PC-9 (cell line): ENCODE data around the gene CBY1. TPM values are rescaled to one million over a fixed set of nuclear protein-coding genes. Genes with fewer than 3 reads are reported as not detected.

ENCODE experiments used
- BruUV-seq: library from RNA; stranded (reverse); fragments of 400-500 nt; replicated peaks from 2 replicates; lab custom pipeline; 2021; lab: Mats Ljungman, UMichigan
- CTCF ChIA-PET: fragments of 300-600 bp; sonication (Branson Sonifier 250); formaldehyde crosslinking; loops from one replicate; lab custom pipeline; 2022; ENCODE audit warnings: antibody characterized with exemption; lab: Charles Lee
- POLR2A ChIA-PET: fragments of 300-600 bp; sonication (Branson Sonifier 250); formaldehyde crosslinking; loops from one replicate; lab custom pipeline; 2022; ENCODE audit warnings: antibody characterized with exemption; ENCODE audit not compliant: unreplicated experiment; lab: Charles Lee
- DNase-seq, 2 experiments: peaks; one replicate each; pipeline versions ENCODE4 v3.0.0 to v3.0.0-alpha.2; 2015 to 2022; ENCODE audit warnings: mixed read lengths in 1 of 2
- H2AFZ ChIP-seq: fragments of 200-600 bp; sonication (generic); 2 replicates; pipeline ENCODE4 v1.8.1; 2017; ENCODE audit warnings: antibody characterized with exemption
- H3F3A ChIP-seq: fragments of 200-600 bp; sonication (generic); 2 replicates; pipeline ENCODE4 v1.8.1; 2017; ENCODE audit warnings: antibody characterized with exemption, mild to moderate bottlenecking, low read depth; ENCODE audit not compliant: insufficient read depth
- H3K27ac ChIP-seq: fragments of 200-600 bp; sonication (generic); 2 replicates; pipeline ENCODE4 v1.6.1; 2016; ENCODE audit warnings: mixed run types
- H3K27me3 ChIP-seq: fragments of 200-600 bp; sonication (generic); 2 replicates; pipeline ENCODE4 v1.6.1; 2016; ENCODE audit warnings: low read depth, mixed run types; ENCODE audit not compliant: insufficient read depth
- H3K36me3 ChIP-seq: fragments of 200-600 bp; sonication (generic); 2 replicates; pipeline ENCODE4 v1.6.1; 2016; ENCODE audit warnings: low read depth, mixed run types
- H3K4me1 ChIP-seq: fragments of 200-600 bp; sonication (generic); replicated peaks from 2 replicates; pipeline ENCODE4 v1.6.1; 2016; ENCODE audit warnings: mixed run types; ENCODE audit not compliant: insufficient read depth
- H3K4me2 ChIP-seq: fragments of 200-600 bp; sonication (generic); 2 replicates; pipeline ENCODE4 v1.6.1; 2017; ENCODE audit warnings: mixed run types
- H3K4me3 ChIP-seq: fragments of 200-600 bp; sonication (generic); 2 replicates; pipeline ENCODE4 v1.6.1; 2016; ENCODE audit warnings: mixed run types
- H3K79me2 ChIP-seq: fragments of 200-600 bp; sonication (generic); 2 replicates; pipeline ENCODE4 v1.6.1; 2017; ENCODE audit warnings: low read depth, mixed run types
- H3K9me2 ChIP-seq: fragments of 200-600 bp; sonication (generic); 2 replicates; pipeline ENCODE4 v1.8.1; 2017; ENCODE audit warnings: mild to moderate bottlenecking; ENCODE audit not compliant: insufficient read depth
- H3K9me3 ChIP-seq: fragments of 200-600 bp; sonication (generic); 2 replicates; pipeline ENCODE4 v1.8.1; 2016; ENCODE audit warnings: low read depth; ENCODE audit not compliant: insufficient read depth
- H4K20me1 ChIP-seq: fragments of 200-600 bp; sonication (generic); 2 replicates; pipeline ENCODE4 v1.8.1; 2017; ENCODE audit not compliant: insufficient read depth
- EZH2 ChIP-seq: fragments of 200-600 bp; sonication (generic); IDR thresholded peaks from 2 replicates; pipeline ENCODE4 v1.8.0; 2017; ENCODE audit warnings: antibody characterized with exemption, low read depth
- intact Hi-C: fragments of 100-400 bp; cut with micrococcal nuclease; formaldehyde crosslinking; loops from one replicate; pipeline ENCODE4 v1.10.0; 2022; ENCODE audit not compliant: unreplicated experiment
- total RNA-seq: library from RNA; stranded (reverse); gene quantifications from 2 replicates; pipeline ENCODE4 v1.2.3, GENCODE V29; 2021
- TF ChIP-seq, protein P1 (sequence below): fragments of 200-600 bp; sonication (generic); conservative IDR thresholded peaks from 2 replicates; pipeline ENCODE4 v1.6.1; 2017; ENCODE audit warnings: mixed run types, antibody characterized with exemption, mild to moderate bottlenecking, moderate library complexity

The CBY1 gene
- total RNA-seq, 1 experiment from 2014 or later, result 58.9 TPM

- Histone ChIP-seq H3K4me3 (no peak overlapping the region), H2AFZ (no peak overlapping the region), H3K79me2 (peaks cover 83% of the 10 kb centered on the region), H3K9me2 (no peaks in the 10 kb centered on the region), H3K27me3 (no peaks in the 10 kb centered on the region), H3K4me1 (peaks cover 29% of the 10 kb centered on the region), H3F3A (peaks cover 38% of the 10 kb centered on the region), H3K9me3 (no peaks in the 10 kb centered on the region), H3K36me3 (peaks cover 43% of the 10 kb centered on the region), H4K20me1 (peaks cover 82% of the 10 kb centered on the region), H3K4me2 (no peak overlapping the region), H3K27ac (no peak overlapping the region)
- TF ChIP-seq, protein P1, sequence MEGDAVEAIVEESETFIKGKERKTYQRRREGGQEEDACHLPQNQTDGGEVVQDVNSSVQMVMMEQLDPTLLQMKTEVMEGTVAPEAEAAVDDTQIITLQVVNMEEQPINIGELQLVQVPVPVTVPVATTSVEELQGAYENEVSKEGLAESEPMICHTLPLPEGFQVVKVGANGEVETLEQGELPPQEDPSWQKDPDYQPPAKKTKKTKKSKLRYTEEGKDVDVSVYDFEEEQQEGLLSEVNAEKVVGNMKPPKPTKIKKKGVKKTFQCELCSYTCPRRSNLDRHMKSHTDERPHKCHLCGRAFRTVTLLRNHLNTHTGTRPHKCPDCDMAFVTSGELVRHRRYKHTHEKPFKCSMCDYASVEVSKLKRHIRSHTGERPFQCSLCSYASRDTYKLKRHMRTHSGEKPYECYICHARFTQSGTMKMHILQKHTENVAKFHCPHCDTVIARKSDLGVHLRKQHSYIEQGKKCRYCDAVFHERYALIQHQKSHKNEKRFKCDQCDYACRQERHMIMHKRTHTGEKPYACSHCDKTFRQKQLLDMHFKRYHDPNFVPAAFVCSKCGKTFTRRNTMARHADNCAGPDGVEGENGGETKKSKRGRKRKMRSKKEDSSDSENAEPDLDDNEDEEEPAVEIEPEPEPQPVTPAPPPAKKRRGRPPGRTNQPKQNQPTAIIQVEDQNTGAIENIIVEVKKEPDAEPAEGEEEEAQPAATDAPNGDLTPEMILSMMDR, result no peak
- TF ChIP-seq EZH2, result no peak
- no peak for DNase-seq
- no TSS peak for BruUV-seq
- intact Hi-C loops, result no loop called here
- CTCF ChIA-PET, result no interaction called here
- POLR2A ChIA-PET, result no interaction called here
Observed at GRCh38 chr22:38715852-38716251, 59.4 kb downstream of the CBY1 start.

GRCh38 chr22:38716271-38716670 lies 59.8 kb downstream of the CBY1 start:
- no peak overlapping the region for H2AFZ ChIP-seq
- H4K20me1 ChIP-seq, result peaks cover 82% of the 10 kb centered on the region
- POLR2A ChIA-PET, result no interaction called here
- H3K4me3 ChIP-seq, result no peak overlapping the region
- DNase-seq, result no peak
- no peak for TF ChIP-seq EZH2
- TF ChIP-seq, protein P1, result no peak
- peaks cover 37% of the 10 kb centered on the region for H3F3A ChIP-seq
- H3K4me1 ChIP-seq, result peaks cover 24% of the 10 kb centered on the region
- H3K36me3 ChIP-seq, result peaks cover 40% of the 10 kb centered on the region
- no peaks in the 10 kb centered on the region for H3K9me2 ChIP-seq
- no peak overlapping the region for H3K4me2 ChIP-seq
- no peaks in the 10 kb centered on the region for H3K27me3 ChIP-seq
- no TSS peak for BruUV-seq
- peaks cover 83% of the 10 kb centered on the region for H3K79me2 ChIP-seq
- intact Hi-C loops, result no loop called here
- no peaks in the 10 kb centered on the region for H3K9me3 ChIP-seq
- CTCF ChIA-PET, result no interaction called here
- no peak overlapping the region for H3K27ac ChIP-seq

DNA sequence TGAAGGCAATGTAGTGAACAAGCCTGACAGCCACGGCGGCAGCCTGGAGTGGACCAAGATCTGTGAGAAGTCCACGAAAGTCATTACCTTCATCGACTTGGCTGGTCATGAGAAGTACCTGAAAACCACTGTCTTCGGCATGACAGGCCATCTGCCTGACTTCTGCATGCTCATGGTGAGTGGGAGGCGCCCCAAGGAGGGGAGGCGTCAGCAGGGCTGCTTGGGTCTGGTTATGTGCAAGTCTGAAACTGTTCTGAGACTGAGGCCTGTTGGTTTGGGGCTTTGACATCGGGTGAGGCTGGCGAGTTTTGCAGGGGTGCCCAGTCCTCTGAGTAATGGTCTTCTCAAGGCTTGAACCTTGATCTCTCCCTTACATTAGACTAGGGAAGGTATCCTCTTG lies 60.4 kb downstream of the CBY1 start:
- peaks cover 23% of the 10 kb centered on the region for H3K4me1 ChIP-seq
- H3K27me3 ChIP-seq, result no peaks in the 10 kb centered on the region
- peaks cover 37% of the 10 kb centered on the region for H3F3A ChIP-seq
- no peaks in the 10 kb centered on the region for H3K9me3 ChIP-seq
- TF ChIP-seq EZH2, result no peak
- TF ChIP-seq, protein P1, result no peak
- intact Hi-C loops, result no loop called here
- H3K27ac ChIP-seq, result no peak overlapping the region
- ChIA-PET CTCF (interaction anchor here (2.0 kb wide), 1 partner anchor 9 kb away, joined by 4 read pairs; no protein-coding TSS in a partner anchor), POLR2A (no interaction called here)
- DNase-seq, result no peak
- peaks cover 81% of the 10 kb centered on the region for H3K79me2 ChIP-seq
- H3K4me3 ChIP-seq, result no peak overlapping the region
- peaks cover 40% of the 10 kb centered on the region for H3K36me3 ChIP-seq
- no peak overlapping the region for H3K4me2 ChIP-seq
- H3K9me2 ChIP-seq, result no peaks in the 10 kb centered on the region
- peaks cover 82% of the 10 kb centered on the region for H4K20me1 ChIP-seq
- no peak overlapping the region for H2AFZ ChIP-seq
- no TSS peak for BruUV-seq
